A172 (cell line): ENCODE results near the gene DDR2. TPM values are rescaled to one million over a fixed set of nuclear protein-coding genes. Genes with fewer than 3 reads are reported as not detected.

Source experiments
- DNase-seq: peaks from one replicate; pipeline ENCODE4 v3.0.0-alpha.2; 2015; ENCODE audit warnings: low spot score
- total RNA-seq: library from RNA; depleted of rRNA; stranded (reverse); fragments of >200 nt; shearing (Covaris generic); gene quantifications from 2 replicates; pipeline ENCODE4 v1.2.3, GENCODE V29; 2014

DDR2 gene
- total RNA-seq, 1 experiment from 2014 or later = 73.0 TPM

- DNase-seq = no peak
Measured at GRCh38 chr1:162671664-162672410, 39.6 kb downstream of the DDR2 start.

- DNase-seq = no peak
Measured at GRCh38 chr1:162672622-162673260, 40.5 kb downstream of the DDR2 start.

- DNase-seq = peak; percentile 40
Measured at GRCh38 chr1:162674034-162674608, 41.9 kb downstream of the DDR2 start.

GRCh38 chr1:162676087-162676486, 43.8 kb downstream of the DDR2 start:
- peak; percentile 68 for DNase-seq

- no peak for DNase-seq
Measured at GRCh38 chr1:162676750-162677149, 44.5 kb downstream of the DDR2 start.

- DNase-seq = no peak
Measured at GRCh38 chr1:162677607-162678371, 45.5 kb downstream of the DDR2 start.

GRCh38 chr1:162678439-162678838, 46.2 kb downstream of the DDR2 start:
- DNase-seq = peak; percentile 92

GRCh38 chr1:162679298-162679697, 47.0 kb downstream of the DDR2 start:
- DNase-seq = no peak

GRCh38 chr1:162680419-162681121, 48.3 kb downstream of the DDR2 start:
- DNase-seq = no peak

GRCh38 chr1:162681122-162681436, 48.8 kb downstream of the DDR2 start:
- DNase-seq = no peak

GRCh38 chr1:162682013-162682419, 49.8 kb downstream of the DDR2 start:
- no peak for DNase-seq

- no peak for DNase-seq
Measured at GRCh38 chr1:162687870-162688269, 55.6 kb downstream of the DDR2 start.

GRCh38 chr1:162688521-162688920, 56.3 kb downstream of the DDR2 start:
- no peak for DNase-seq

GRCh38 chr1:162688931-162689330, 56.7 kb downstream of the DDR2 start:
- no peak for DNase-seq

GRCh38 chr1:162689745-162690671, 57.7 kb downstream of the DDR2 start:
- DNase-seq = peak; percentile 41

GRCh38 chr1:162690672-162691434, 58.6 kb downstream of the DDR2 start:
- peak; percentile 88 for DNase-seq

- no peak for DNase-seq
Measured at GRCh38 chr1:162691999-162692575, 59.8 kb downstream of the DDR2 start.

GRCh38 chr1:162694911-162695310, 62.6 kb downstream of the DDR2 start:
- DNase-seq = no peak

- no peak for DNase-seq
Measured at GRCh38 chr1:162695687-162696086, 63.4 kb downstream of the DDR2 start.
